ENCODE data around the gene LIMA1. TPM values are rescaled to one million over a fixed set of nuclear protein-coding genes. Genes with fewer than 3 reads are reported as not detected.

Gene LIMA1
- total and polyA plus RNA-seq, 2 donors (not counting 1 experiment from before 2014, with no cell fraction given): 1.3 to 2.1 TPM

- Histone ChIP-seq H3K4me3 (ENCODE audit: control extremely low read depth in 1 of 5, extremely low read depth in 1 of 5, insufficient read depth in 1 of 5, low read depth in 2 of 5, low read length in 4 of 5) (no peak overlapping the region), H3K36me3 (replicated peaks in 1 of 2; ENCODE audit: control extremely low read depth in 1 of 2, control insufficient read depth in 1 of 2, extremely low read depth in 1 of 2, insufficient read depth in 2 of 2, low read length in 1 of 2) (no peaks in the 10 kb centered on the region), H2AFZ (ENCODE audit: insufficient read depth, low read depth, low read length, poor library complexity, severe bottlenecking) (no peak overlapping the region), H3K79me2 (ENCODE audit: control insufficient read depth, insufficient read depth, low read length) (no peaks in the 10 kb centered on the region), H3K4me2 (replicated peaks; ENCODE audit: low read depth, low read length, poor library complexity, severe bottlenecking) (no peak overlapping the region), H4K20me1 (ENCODE audit: control insufficient read depth, insufficient read depth, low read length, poor library complexity, severe bottlenecking) (no peaks in the 10 kb centered on the region), H3K9ac (ENCODE audit: low read length) (no peak overlapping the region), H3K27ac (ENCODE audit: low read length in 2 of 2) (no peak overlapping the region), H3K27me3 (replicated peaks in 1 of 4; ENCODE audit: control extremely low read depth in 1 of 4, control insufficient read depth in 3 of 4, insufficient read depth in 4 of 4, low read length in 3 of 4) (no peaks in the 10 kb centered on the region), H3K9me3 (ENCODE audit: control extremely low read depth in 1 of 3, control insufficient read depth in 2 of 3, insufficient read depth in 1 of 3, low read length in 2 of 3) (no peaks in the 10 kb centered on the region), H3K4me1 (ENCODE audit: control insufficient read depth in 2 of 2, insufficient read depth in 2 of 2, low read length in 2 of 2) (no peaks in the 10 kb centered on the region)
- ATAC-seq (ENCODE audit: low read depth) (no peak), DNase-seq (no peak)
- Mint-ChIP-seq H3K9me3 (ENCODE audit: insufficient read depth) (no peaks in the 10 kb centered on the region), H3K27me3 (peaks cover 4% of the 10 kb centered on the region), H3K4me3 (no peak overlapping the region), H3K4me1 (no peaks in the 10 kb centered on the region), H3K27ac (no peak overlapping the region)
- WGBS (ENCODE audit: insufficient coverage): 89% methylated on average over 1 of the region's 1 CpG
- intact Hi-C loops (cut with micrococcal nuclease): no loop called here
- POLR2A ChIA-PET: no interaction called here
- TF ChIP-seq CTCF (IDR thresholded peaks at IDR 0.05) (no peak), EZH2 (IDR thresholded peaks at IDR 0.05; ENCODE audit: borderline replicate concordance, insufficient read depth, low read depth, low read length, poor library complexity, severe bottlenecking) (no peak)
- CTCF ChIA-PET: interaction anchor here (0.5 kb wide), 1 partner anchor 8 kb away, joined by 4 read pairs; no protein-coding TSS in a partner anchor
Measured at GRCh38 chr12:50243507-50243906, 39.8 kb downstream of the LIMA1 start.

- H3K27ac Mint-ChIP-seq: no peak overlapping the region
- CTCF ChIA-PET: interaction anchor here (0.5 to 1.8 kb wide), 2 partner anchors 8 to 10 kb away, joined by 4 to 7 read pairs; no protein-coding TSS in a partner anchor
- H3K9ac ChIP-seq (ENCODE audit: low read length): no peak overlapping the region
- no peaks in the 10 kb centered on the region for H3K36me3 ChIP-seq (replicated peaks in 1 of 2; ENCODE audit: control extremely low read depth in 1 of 2, control insufficient read depth in 1 of 2, extremely low read depth in 1 of 2, insufficient read depth in 2 of 2, low read length in 1 of 2)
- H3K27ac ChIP-seq (ENCODE audit: low read length in 2 of 2): no peak overlapping the region
- H3K9me3 Mint-ChIP-seq (ENCODE audit: insufficient read depth): no peaks in the 10 kb centered on the region
- H2AFZ ChIP-seq (ENCODE audit: insufficient read depth, low read depth, low read length, poor library complexity, severe bottlenecking): no peak overlapping the region
- POLR2A ChIA-PET: no interaction called here
- DNase-seq: no peak
- peaks cover 4% of the 10 kb centered on the region for H3K27me3 Mint-ChIP-seq
- H3K79me2 ChIP-seq (ENCODE audit: control insufficient read depth, insufficient read depth, low read length): no peaks in the 10 kb centered on the region
- no peak for ATAC-seq (ENCODE audit: low read depth)
- H3K4me3 ChIP-seq (ENCODE audit: control extremely low read depth in 1 of 5, extremely low read depth in 1 of 5, insufficient read depth in 1 of 5, low read depth in 2 of 5, low read length in 4 of 5): no peak overlapping the region
- H3K4me1 Mint-ChIP-seq: no peaks in the 10 kb centered on the region
- TF ChIP-seq CTCF (IDR thresholded peaks at IDR 0.05) (no peak), EZH2 (IDR thresholded peaks at IDR 0.05; ENCODE audit: borderline replicate concordance, insufficient read depth, low read depth, low read length, poor library complexity, severe bottlenecking) (no peak)
- intact Hi-C loops (cut with micrococcal nuclease): no loop called here
- no peaks in the 10 kb centered on the region for H4K20me1 ChIP-seq (ENCODE audit: control insufficient read depth, insufficient read depth, low read length, poor library complexity, severe bottlenecking)
- H3K4me1 ChIP-seq (ENCODE audit: control insufficient read depth in 2 of 2, insufficient read depth in 2 of 2, low read length in 2 of 2): no peaks in the 10 kb centered on the region
- no peak overlapping the region for H3K4me2 ChIP-seq (replicated peaks; ENCODE audit: low read depth, low read length, poor library complexity, severe bottlenecking)
- whole genome bisulfite sequencing (ENCODE audit: insufficient coverage): no CpG with 5 or more reads among the region's 1 CpG
- H3K4me3 Mint-ChIP-seq: no peak overlapping the region
- H3K27me3 ChIP-seq (replicated peaks in 1 of 4; ENCODE audit: control extremely low read depth in 1 of 4, control insufficient read depth in 3 of 4, insufficient read depth in 4 of 4, low read length in 3 of 4): no peaks in the 10 kb centered on the region
- H3K9me3 ChIP-seq (ENCODE audit: control extremely low read depth in 1 of 3, control insufficient read depth in 2 of 3, insufficient read depth in 1 of 3, low read length in 2 of 3): no peaks in the 10 kb centered on the region
Measured at GRCh38 chr12:50242751-50243191, 40.5 kb downstream of the LIMA1 start.
